Endothelial cell of umbilical vein (primary cell): Measurements from ENCODE around the gene FUT9. TPM values are rescaled to one million over a fixed set of nuclear protein-coding genes. Genes with fewer than 3 reads are reported as not detected.

Experiments
- BruUV-seq: library from RNA; stranded (reverse); fragments of 400-500 nt; replicated peaks from 2 replicates; lab custom pipeline; 2021; lab: Mats Ljungman, UMichigan
- CTCF ChIA-PET: fragments of 300-600, 350-600 bp; sonication (Branson Sonifier 250); formaldehyde crosslinking; loops from one replicate; lab custom pipeline; 2021; ENCODE audit warnings: antibody characterized with exemption, inconsistent platforms; lab: Charles Lee
- POLR2A ChIA-PET: fragments of 300-600, 350-600 bp; sonication (Branson Sonifier 250); formaldehyde crosslinking; loops from one replicate; lab custom pipeline; 2021; ENCODE audit warnings: antibody characterized with exemption, inconsistent platforms; lab: Charles Lee
- DNase-seq: peaks from one replicate; pipeline ENCODE4 v3.0.0-alpha.2; 2011; ENCODE audit warnings: low read depth, low spot score
- FAIRE-seq: peaks from 2 replicates; lab custom pipeline; 2011; peaks lifted over from hg19 to GRCh38; lab: Jason Lieb, UNC
- H2AFZ ChIP-seq: 2 replicates; pipeline ENCODE4 v1.6.0; 2012; ENCODE audit warnings: low read depth, low read length, control low read depth, inconsistent platforms
- H3K27ac ChIP-seq: 2 replicates; pipeline ENCODE4 v1.5.1; 2011; ENCODE audit warnings: low read depth, mild to moderate bottlenecking, control low read depth, low read length, moderate library complexity; ENCODE audit not compliant: insufficient read depth
- H3K27me3 ChIP-seq, 2 experiments: 2 replicates each; pipeline versions ENCODE4 v1.6.0 to v1.6.1; 2011; ENCODE audit warnings: low read length in 2 of 2, mixed read lengths in 1 of 2; ENCODE audit not compliant: control insufficient read depth in 2 of 2, insufficient read depth in 2 of 2
- H3K36me3 ChIP-seq, 2 experiments: 2 replicates in 1 of 2; 3 replicates in 1 of 2; pipeline ENCODE4 v1.5.1; 2011; ENCODE audit warnings: low read length in 2 of 2, mild to moderate bottlenecking in 1 of 2, moderate library complexity in 1 of 2; ENCODE audit not compliant: control insufficient read depth in 2 of 2, insufficient read depth in 2 of 2; ENCODE audit errors: extremely low read depth in 1 of 2
- H3K4me1 ChIP-seq: 3 replicates; pipeline ENCODE4 v1.5.1; 2011; ENCODE audit warnings: mild to moderate bottlenecking, low read length; ENCODE audit not compliant: control insufficient read depth, insufficient read depth; ENCODE audit errors: extremely low read depth
- H3K4me2 ChIP-seq: 2 replicates; pipeline ENCODE4 v1.6.1; 2011; ENCODE audit warnings: low read length, control low read depth, mixed read lengths; ENCODE audit not compliant: insufficient read depth
- H3K4me3 ChIP-seq, 3 experiments: fragments of 200-600 bp in 1 of 3; sonication (generic), shearing (Covaris generic) in 1 of 3; replicated peaks in 1 of 3; 2 replicates each; pipeline ENCODE4 v1.5.1; 2011 to 2016; ENCODE audit warnings: control low read depth in 3 of 3, low read length in 3 of 3, mild to moderate bottlenecking in 2 of 3, inconsistent platforms in 1 of 3, low read depth in 1 of 3, moderate library complexity in 1 of 3; ENCODE audit not compliant: insufficient read depth in 1 of 3
- H3K79me2 ChIP-seq: 2 replicates; pipeline ENCODE4 v1.6.0; 2012; ENCODE audit warnings: low read length, inconsistent platforms; ENCODE audit not compliant: control insufficient read depth, insufficient read depth
- H3K9ac ChIP-seq: replicated peaks from 2 replicates; pipeline ENCODE3; 2011; ENCODE audit warnings: low read length, control low read depth; ENCODE audit not compliant: insufficient read depth; ENCODE audit errors: extremely low read depth
- H3K9me1 ChIP-seq: replicated peaks from 3 replicates; pipeline ENCODE4 v1.6.0; 2011; ENCODE audit warnings: mild to moderate bottlenecking, low read length; ENCODE audit not compliant: control insufficient read depth, insufficient read depth; ENCODE audit errors: extremely low read depth
- H3K9me3 ChIP-seq: replicated peaks from 2 replicates; pipeline ENCODE4 v1.5.1; 2012; ENCODE audit warnings: low read length, inconsistent platforms; ENCODE audit not compliant: control insufficient read depth, insufficient read depth
- H4K20me1 ChIP-seq: replicated peaks from 2 replicates; pipeline ENCODE3; 2011; ENCODE audit warnings: mild to moderate bottlenecking, low read length; ENCODE audit not compliant: control insufficient read depth, insufficient read depth; ENCODE audit errors: extremely low read depth
- CTCF ChIP-seq, 2 donors: IDR thresholded peaks; 1 replicate in 1 of 2; 2 replicates in 1 of 2; pipeline ENCODE4 v1.5.1; 2011; ENCODE audit warnings: low read length in 2 of 2, mild to moderate bottlenecking in 2 of 2, moderate library complexity in 2 of 2, control low read depth in 1 of 2, inconsistent platforms in 1 of 2, low read depth in 1 of 2; ENCODE audit not compliant: insufficient read depth in 1 of 2; ENCODE audit errors: extremely low read depth in 1 of 2
- EZH2 ChIP-seq: IDR thresholded peaks from 2 replicates; pipeline ENCODE4 v1.6.1; 2012; ENCODE audit warnings: borderline replicate concordance, low read depth, mild to moderate bottlenecking, moderate library complexity, low read length, inconsistent platforms; ENCODE audit not compliant: severe bottlenecking
- FOS ChIP-seq: IDR thresholded peaks from 2 replicates; pipeline ENCODE4 v1.6.1; 2011; ENCODE audit warnings: mild to moderate bottlenecking, low read length, moderate library complexity, borderline replicate concordance; ENCODE audit not compliant: insufficient read depth
- GATA2 ChIP-seq: IDR thresholded peaks from 2 replicates; pipeline ENCODE4 v1.7.0; 2011; ENCODE audit warnings: low read depth, mild to moderate bottlenecking, moderate library complexity, mixed read lengths, low read length; ENCODE audit not compliant: insufficient read length, insufficient read depth
- JUN ChIP-seq: IDR thresholded peaks from 2 replicates; pipeline ENCODE4 v1.6.1; 2011; ENCODE audit warnings: borderline replicate concordance, low read depth; ENCODE audit not compliant: insufficient read length, insufficient read depth
- MAX ChIP-seq: IDR thresholded peaks from 2 replicates; pipeline ENCODE4 v1.6.1; 2011; ENCODE audit not compliant: insufficient read depth, insufficient read length
- MYC ChIP-seq: IDR thresholded peaks from one replicate; pipeline ENCODE4 v1.6.1; 2011; ENCODE audit warnings: mild to moderate bottlenecking, low read depth, low read length
- POLR2A ChIP-seq: IDR thresholded peaks from 2 replicates; pipeline ENCODE4 v1.6.1; 2012; ENCODE audit warnings: low read depth, mild to moderate bottlenecking, control low read depth, low read length
- POLR2AphosphoS5 ChIP-seq: IDR thresholded peaks from 2 replicates; pipeline ENCODE4 v1.6.1; 2012; ENCODE audit warnings: low read depth, mild to moderate bottlenecking, control low read depth, low read length, moderate library complexity; ENCODE audit not compliant: insufficient read depth
- dilution Hi-C: fragments of 300-500 bp; cut with MboI; formaldehyde crosslinking; loops from one replicate; pipeline ENCODE4 v1.15.0; 2019; ENCODE audit warnings: low sequenced_read_pairs; ENCODE audit not compliant: extremely low pct_ligation_motif_present
- intact Hi-C: fragments of 100-400 bp; cut with micrococcal nuclease; formaldehyde crosslinking; loops from one replicate; pipeline ENCODE4 v1.10.0; 2022
- polyA plus RNA-seq, 4 experiments: library from polyadenylated mRNA; depleted of rRNA in 3 of 4; stranded (reverse) in 3 of 4; unstranded in 1 of 4; fragments of >200 nt; gene quantifications; 2 replicates each; pipeline versions ENCODE4 v1.2.1 to v1.2.3, GENCODE V29; 2011 to 2012; ENCODE audit warnings: missing spikeins in 1 of 4
- total RNA-seq: library from RNA; stranded (reverse); gene quantifications from 2 replicates; pipeline ENCODE4 v1.2.3, GENCODE V29; 2021

Gene FUT9
- total and polyA plus RNA-seq, 2 donors (not counting 3 experiments of a cell fraction or from before 2014, with no cell fraction given): not detected

GRCh38 chr6:96184798-96185197 lies 169.0 kb downstream of the FUT9 start:
- CTCF ChIA-PET: no interaction called here
- Histone ChIP-seq H3K9ac (no peak overlapping the region), H3K4me1 (no peaks in the 10 kb centered on the region), H2AFZ (no peak overlapping the region), H3K9me1 (no peaks in the 10 kb centered on the region), H3K9me3 (no peaks in the 10 kb centered on the region), H3K27me3 (no peaks in the 10 kb centered on the region), H3K27ac (no peak overlapping the region), H3K4me2 (no peak overlapping the region), H3K4me3 (no peak overlapping the region), H4K20me1 (no peaks in the 10 kb centered on the region), H3K79me2 (no peaks in the 10 kb centered on the region), H3K36me3 (no peaks in the 10 kb centered on the region)
- DNase-seq (no peak), FAIRE-seq (no peak)
- no TSS peak for BruUV-seq
- POLR2A ChIA-PET: no interaction called here
- intact Hi-C loops (no loop called here), dilution Hi-C loops (no loop called here)
- TF ChIP-seq MAX (no peak), JUN (no peak), FOS (no peak), POLR2AphosphoS5 (no peak), GATA2 (no peak), POLR2A (no peak), MYC (no peak), CTCF (IDR thresholded peaks at IDR 0.05; ENCODE audit: extremely low read depth in 1 of 2, insufficient read depth in 1 of 2, low read depth in 1 of 2, low read length in 2 of 2) (no peak), EZH2 (no peak)
